GM12891 (cell line): ENCODE data around the gene CCDC188.

Experiments used
- DNase-seq: peaks from one replicate; pipeline ENCODE4 v3.0.0; 2011; ENCODE audit warnings: low spot score; ENCODE audit not compliant: insufficient read length
- FAIRE-seq: peaks from 2 replicates; lab custom pipeline; 2011; peaks lifted over from hg19 to GRCh38; lab: Jason Lieb, UNC
- PAX5 ChIP-seq: IDR thresholded peaks from 2 replicates; pipeline ENCODE4 v1.6.1; 2011; ENCODE audit warnings: low read length, moderate library complexity, mild to moderate bottlenecking; ENCODE audit not compliant: insufficient read depth, severe bottlenecking
- POLR2A ChIP-seq: IDR thresholded peaks from 2 replicates; pipeline ENCODE4 v1.6.1; 2011; ENCODE audit warnings: low read depth, low read length, control low read depth
- POLR2AphosphoS5 ChIP-seq: IDR thresholded peaks from 2 replicates; pipeline ENCODE4 v1.6.1; 2011; ENCODE audit warnings: low read depth, low read length, control low read depth
- POU2F2 ChIP-seq: IDR thresholded peaks from 2 replicates; pipeline ENCODE4 v1.6.1; 2011; ENCODE audit warnings: low read depth, mild to moderate bottlenecking, control low read depth, low read length, moderate library complexity
- SPI1 ChIP-seq: IDR thresholded peaks from 2 replicates; pipeline ENCODE4 v1.6.1; 2011; ENCODE audit warnings: low read depth, low read length, control low read depth
- TAF1 ChIP-seq: IDR thresholded peaks from 2 replicates; pipeline ENCODE4 v1.6.1; 2011; ENCODE audit warnings: low read depth, low read length, control low read depth

CCDC188 gene

GRCh38 chr22:20145206-20145831, 5.5 kb downstream of the CCDC188 start:
- no peak for DNase-seq
- FAIRE-seq: no peak

GRCh38 chr22:20143883-20144665, 6.8 kb downstream of the CCDC188 start:
- TF ChIP-seq SPI1: no peak
- no peak for TF ChIP-seq POLR2A
- TF ChIP-seq POU2F2: no peak
- TF ChIP-seq PAX5: no peak
- no peak for TF ChIP-seq TAF1
- no peak for TF ChIP-seq POLR2AphosphoS5
- FAIRE-seq (no peak), DNase-seq (no peak)

More at GRCh38 chr22:20145206-20145831, 5.5 kb downstream of the CCDC188 start:
- TF ChIP-seq POLR2AphosphoS5: no peak
- no peak for TF ChIP-seq POU2F2
- no peak for TF ChIP-seq POLR2A
- no peak for TF ChIP-seq SPI1
- TF ChIP-seq TAF1: no peak
- TF ChIP-seq PAX5: no peak

DNA sequence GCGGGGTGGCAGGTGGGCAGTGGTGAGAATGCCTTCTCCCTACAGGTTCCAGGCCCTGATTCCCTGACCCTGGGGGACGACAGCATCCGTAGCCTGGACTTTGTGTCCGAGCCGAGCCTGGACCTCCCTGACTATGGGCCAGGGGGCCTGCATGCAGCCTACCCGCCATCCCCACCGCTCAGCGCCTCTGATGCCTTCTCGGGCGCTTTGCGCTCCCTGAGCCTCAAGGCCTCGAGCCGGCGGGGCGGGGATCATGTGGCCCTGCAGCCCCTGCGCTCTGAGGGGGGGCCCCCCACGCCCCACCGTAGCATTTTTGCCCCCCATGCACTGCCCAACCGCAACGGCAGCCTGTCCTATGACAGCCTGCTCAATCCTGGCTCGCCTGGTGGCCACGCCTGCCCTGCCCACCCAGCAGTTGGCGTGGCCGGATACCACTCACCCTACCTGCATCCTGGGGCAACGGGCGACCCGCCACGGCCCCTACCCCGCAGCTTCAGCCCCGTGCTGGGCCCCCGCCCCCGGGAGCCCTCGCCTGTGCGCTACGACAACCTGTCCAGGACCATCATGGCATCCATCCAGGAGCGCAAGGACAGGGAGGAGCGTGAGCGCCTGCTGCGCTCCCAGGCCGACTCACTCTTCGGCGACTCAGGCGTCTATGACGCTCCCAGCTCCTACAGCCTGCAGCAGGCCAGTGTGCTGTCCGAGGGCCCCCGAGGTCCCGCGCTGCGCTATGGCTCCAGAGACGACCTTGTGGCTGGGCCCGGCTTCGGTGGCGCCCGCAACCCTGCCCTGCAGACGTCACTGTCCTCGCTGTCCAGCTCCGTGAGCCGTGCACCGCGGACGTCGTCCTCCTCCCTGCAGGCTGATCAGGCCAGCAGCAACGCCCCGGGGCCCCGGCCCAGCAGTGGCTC, 7.9 kb downstream of the CCDC188 start:
- no peak for TF ChIP-seq POU2F2
- no peak for TF ChIP-seq TAF1
- no peak for TF ChIP-seq POLR2A
- no peak for TF ChIP-seq SPI1
- no peak for TF ChIP-seq POLR2AphosphoS5
- no peak for TF ChIP-seq PAX5
- FAIRE-seq (no peak), DNase-seq (no peak)

DNA sequence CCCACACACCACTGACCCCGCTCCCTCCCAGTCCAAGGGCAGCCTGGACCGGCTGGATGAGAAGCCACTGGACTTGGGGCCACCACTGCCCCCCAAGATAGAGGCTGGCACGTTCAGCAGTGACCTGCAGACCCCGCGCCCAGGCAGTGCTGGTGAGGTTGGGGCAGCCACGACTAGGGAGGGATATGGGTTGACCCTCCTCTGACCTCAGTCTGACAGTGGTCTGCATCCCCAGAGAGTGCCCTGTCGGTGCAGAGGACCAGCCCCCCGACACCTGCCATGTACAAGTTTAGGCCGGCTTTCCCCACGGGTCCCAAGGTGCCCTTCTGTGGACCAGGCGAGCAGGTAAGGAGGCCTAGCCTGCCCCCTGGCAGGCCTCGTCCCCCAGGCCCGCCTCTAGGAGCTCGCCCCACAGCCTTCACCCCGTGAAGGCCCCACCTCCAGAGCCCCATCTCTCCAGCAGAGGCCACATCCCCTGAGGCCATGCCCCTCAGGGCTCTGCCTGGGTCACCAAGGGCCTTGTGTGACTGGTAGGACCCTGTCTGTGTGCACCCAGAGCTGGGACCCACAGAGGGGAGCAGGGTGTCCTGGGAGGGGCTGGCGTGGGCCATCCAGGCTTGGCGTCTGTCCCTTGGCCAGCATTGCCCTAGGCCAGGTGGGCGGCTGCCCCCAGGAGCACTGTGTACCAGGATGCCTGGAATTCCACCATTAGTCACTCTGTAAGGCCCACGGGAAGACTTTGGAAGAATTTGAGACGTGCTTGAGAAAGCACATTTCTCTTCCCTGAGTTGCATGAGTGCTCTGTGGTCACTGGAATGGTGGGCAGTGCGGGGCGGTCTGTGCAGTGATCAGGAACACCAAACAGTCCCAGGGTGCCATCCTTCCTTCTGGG, 9.4 kb downstream of the CCDC188 start:
- FAIRE-seq: no peak
- DNase-seq: no peak
- TF ChIP-seq POLR2AphosphoS5 (no peak), PAX5 (no peak), TAF1 (no peak), POU2F2 (no peak), POLR2A (no peak), SPI1 (no peak)

DNA sequence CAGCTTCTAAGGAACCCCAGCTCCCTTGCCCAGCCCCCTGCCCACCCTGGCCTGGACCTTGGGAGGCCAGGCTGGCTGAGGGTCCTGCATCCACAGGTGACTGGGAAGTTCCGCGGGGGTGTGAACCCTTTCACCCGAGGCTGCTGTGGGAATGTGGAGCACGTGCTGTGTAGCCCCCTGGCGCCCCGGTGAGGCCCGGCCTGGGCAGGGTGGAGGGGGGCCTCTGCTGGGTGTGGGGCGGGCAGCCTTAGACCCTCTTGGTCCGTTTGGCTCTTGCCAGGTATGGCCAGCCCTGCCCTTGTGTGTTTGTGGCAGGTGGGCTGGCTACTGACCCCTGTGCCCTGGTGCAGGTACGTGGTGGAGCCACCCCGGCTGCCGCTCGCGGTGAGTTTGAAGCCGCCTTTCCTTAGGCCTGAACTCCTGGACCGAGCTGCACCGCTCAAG, 10.3 kb downstream of the CCDC188 start:
- DNase-seq (no peak), FAIRE-seq (no peak)
- TF ChIP-seq SPI1 (no peak), TAF1 (no peak), PAX5 (no peak), POLR2A (no peak), POU2F2 (no peak), POLR2AphosphoS5 (no peak)

GRCh38 chr22:20140107-20140445, 10.8 kb downstream of the CCDC188 start:
- DNase-seq (no peak), FAIRE-seq (no peak)
- TF ChIP-seq PAX5 (no peak), POLR2A (no peak), TAF1 (no peak), SPI1 (no peak), POLR2AphosphoS5 (no peak), POU2F2 (no peak)

DNA sequence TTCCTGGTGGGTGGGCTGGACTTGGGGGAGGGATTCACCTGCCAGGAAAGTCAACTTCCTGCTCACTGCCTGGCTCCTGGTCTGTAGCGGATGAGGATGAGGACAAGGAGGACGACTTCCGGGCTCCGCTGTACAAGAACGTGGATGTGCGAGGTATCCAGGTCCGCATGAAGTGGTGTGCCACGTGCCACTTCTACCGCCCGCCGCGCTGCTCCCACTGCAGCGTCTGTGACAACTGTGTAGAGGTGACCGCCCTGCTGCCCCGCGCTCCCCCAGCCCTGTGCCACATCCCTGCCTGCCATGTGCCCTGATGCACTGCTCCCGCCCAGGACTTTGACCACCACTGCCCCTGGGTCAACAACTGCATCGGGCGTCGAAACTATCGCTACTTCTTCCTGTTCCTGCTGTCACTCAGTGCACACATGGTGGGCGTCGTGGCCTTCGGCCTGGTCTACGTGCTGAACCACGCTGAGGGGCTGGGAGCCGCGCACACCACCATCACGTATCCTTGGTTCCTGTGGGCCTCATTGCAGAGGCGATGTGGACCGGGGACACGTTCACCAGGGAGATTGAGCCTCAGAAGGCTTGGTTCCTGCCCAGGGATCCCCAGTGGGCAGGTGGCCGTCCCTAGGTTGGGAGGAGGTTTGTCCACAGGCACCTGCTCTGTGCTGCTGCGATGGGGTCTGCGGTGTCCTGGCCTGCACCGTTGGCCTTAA, 11.3 kb downstream of the CCDC188 start:
- DNase-seq: no peak
- no peak for FAIRE-seq
- no peak for TF ChIP-seq POLR2AphosphoS5
- TF ChIP-seq POU2F2: no peak
- TF ChIP-seq SPI1: no peak
- TF ChIP-seq POLR2A: no peak

DNA sequence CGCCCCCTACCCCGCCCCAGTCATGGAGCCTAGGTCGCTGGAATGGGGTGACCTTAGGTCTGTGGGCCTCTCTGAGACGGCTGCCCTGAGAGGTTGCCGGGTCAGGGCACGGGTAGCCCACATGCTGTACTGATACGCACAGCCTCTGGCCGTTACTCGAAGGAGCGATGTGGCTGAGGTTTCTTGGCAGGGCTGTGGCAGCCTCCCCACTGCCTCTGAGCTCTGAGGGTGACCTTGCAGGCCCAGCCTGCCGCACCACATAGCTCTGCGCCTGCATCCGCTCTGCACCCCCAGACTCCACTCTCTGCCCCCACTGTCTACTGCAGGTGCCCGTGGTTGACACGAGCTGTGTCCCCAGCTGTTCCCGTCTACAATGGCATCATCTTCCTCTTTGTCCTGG, 12.0 kb downstream of the CCDC188 start:
- no peak for TF ChIP-seq TAF1
- TF ChIP-seq SPI1: no peak
- TF ChIP-seq POLR2AphosphoS5: no peak
- TF ChIP-seq POLR2A: no peak
- no peak for TF ChIP-seq POU2F2
- no peak for TF ChIP-seq PAX5
- FAIRE-seq: no peak
- no peak for DNase-seq
